Neural cell (in vitro differentiated cells): ENCODE results near the gene ENAH.

ENCODE experiments used
- EP300 ChIP-seq: fragments of 450-650 bp; conservative IDR thresholded peaks from 2 replicates; pipeline ENCODE4 v1.6.1; 2014; ENCODE audit warnings: antibody characterized with exemption, mild to moderate bottlenecking, moderate library complexity; ENCODE audit not compliant: poor library complexity, severe bottlenecking
- EZH2 ChIP-seq: fragments of 200-600, 300-800 bp; shearing (Covaris generic), sonication (generic); IDR thresholded peaks from 2 replicates; pipeline ENCODE4 v1.6.1; 2014; ENCODE audit warnings: antibody characterized with exemption, low read length, borderline replicate concordance, mild to moderate bottlenecking; ENCODE audit not compliant: insufficient read depth, poor library complexity, severe bottlenecking
- POLR2AphosphoS5 ChIP-seq: IDR thresholded peaks from 2 replicates; pipeline ENCODE4 v1.6.1; 2012
- RAD21 ChIP-seq: fragments of 450-650 bp; conservative IDR thresholded peaks from 2 replicates; pipeline ENCODE4 v1.6.1; 2014; ENCODE audit warnings: antibody characterized with exemption, mild to moderate bottlenecking, moderate library complexity
- SMC3 ChIP-seq: fragments of 450-650 bp; conservative IDR thresholded peaks from 2 replicates; pipeline ENCODE4 v1.6.1; 2014; ENCODE audit warnings: antibody characterized with exemption, mild to moderate bottlenecking, moderate library complexity; ENCODE audit not compliant: poor library complexity
- TAF1 ChIP-seq: IDR thresholded peaks from 2 replicates; pipeline ENCODE4 v1.6.1; 2012; ENCODE audit warnings: low read depth
- TF ChIP-seq, protein P1 (sequence below): fragments of 450-650 bp; IDR thresholded peaks from 2 replicates; pipeline ENCODE4 v1.5.1; 2014; ENCODE audit warnings: antibody characterized with exemption, mild to moderate bottlenecking, moderate library complexity; ENCODE audit not compliant: poor library complexity, severe bottlenecking
- TF ChIP-seq, protein P2 (sequence below): IDR thresholded peaks from 2 replicates; pipeline ENCODE4 v1.6.1; 2012; ENCODE audit warnings: borderline replicate concordance

DNA sequence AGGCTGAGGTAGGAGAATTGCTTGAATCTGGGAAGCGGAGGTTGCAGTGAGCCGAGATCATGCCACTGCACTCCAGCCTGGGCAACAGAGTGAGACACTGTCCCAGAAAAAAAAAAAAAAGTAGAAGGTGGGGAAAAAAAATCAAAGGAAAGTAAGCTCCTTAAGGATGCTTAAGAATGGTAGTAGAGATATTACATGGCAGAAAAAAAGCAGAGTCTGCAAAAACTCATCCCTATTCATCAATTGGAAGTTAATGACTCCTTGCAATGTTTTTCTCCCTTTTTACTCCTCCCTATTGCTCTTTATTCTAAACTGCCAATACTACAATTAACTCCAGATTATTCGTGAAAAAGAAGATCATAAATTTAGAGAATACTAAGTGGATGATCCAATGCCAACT is 23.4 kb downstream of the ENAH start:
- no peak for TF ChIP-seq POLR2AphosphoS5
- TF ChIP-seq, protein P1, sequence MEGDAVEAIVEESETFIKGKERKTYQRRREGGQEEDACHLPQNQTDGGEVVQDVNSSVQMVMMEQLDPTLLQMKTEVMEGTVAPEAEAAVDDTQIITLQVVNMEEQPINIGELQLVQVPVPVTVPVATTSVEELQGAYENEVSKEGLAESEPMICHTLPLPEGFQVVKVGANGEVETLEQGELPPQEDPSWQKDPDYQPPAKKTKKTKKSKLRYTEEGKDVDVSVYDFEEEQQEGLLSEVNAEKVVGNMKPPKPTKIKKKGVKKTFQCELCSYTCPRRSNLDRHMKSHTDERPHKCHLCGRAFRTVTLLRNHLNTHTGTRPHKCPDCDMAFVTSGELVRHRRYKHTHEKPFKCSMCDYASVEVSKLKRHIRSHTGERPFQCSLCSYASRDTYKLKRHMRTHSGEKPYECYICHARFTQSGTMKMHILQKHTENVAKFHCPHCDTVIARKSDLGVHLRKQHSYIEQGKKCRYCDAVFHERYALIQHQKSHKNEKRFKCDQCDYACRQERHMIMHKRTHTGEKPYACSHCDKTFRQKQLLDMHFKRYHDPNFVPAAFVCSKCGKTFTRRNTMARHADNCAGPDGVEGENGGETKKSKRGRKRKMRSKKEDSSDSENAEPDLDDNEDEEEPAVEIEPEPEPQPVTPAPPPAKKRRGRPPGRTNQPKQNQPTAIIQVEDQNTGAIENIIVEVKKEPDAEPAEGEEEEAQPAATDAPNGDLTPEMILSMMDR = no peak
- no peak for TF ChIP-seq TAF1
- TF ChIP-seq, protein P2, sequence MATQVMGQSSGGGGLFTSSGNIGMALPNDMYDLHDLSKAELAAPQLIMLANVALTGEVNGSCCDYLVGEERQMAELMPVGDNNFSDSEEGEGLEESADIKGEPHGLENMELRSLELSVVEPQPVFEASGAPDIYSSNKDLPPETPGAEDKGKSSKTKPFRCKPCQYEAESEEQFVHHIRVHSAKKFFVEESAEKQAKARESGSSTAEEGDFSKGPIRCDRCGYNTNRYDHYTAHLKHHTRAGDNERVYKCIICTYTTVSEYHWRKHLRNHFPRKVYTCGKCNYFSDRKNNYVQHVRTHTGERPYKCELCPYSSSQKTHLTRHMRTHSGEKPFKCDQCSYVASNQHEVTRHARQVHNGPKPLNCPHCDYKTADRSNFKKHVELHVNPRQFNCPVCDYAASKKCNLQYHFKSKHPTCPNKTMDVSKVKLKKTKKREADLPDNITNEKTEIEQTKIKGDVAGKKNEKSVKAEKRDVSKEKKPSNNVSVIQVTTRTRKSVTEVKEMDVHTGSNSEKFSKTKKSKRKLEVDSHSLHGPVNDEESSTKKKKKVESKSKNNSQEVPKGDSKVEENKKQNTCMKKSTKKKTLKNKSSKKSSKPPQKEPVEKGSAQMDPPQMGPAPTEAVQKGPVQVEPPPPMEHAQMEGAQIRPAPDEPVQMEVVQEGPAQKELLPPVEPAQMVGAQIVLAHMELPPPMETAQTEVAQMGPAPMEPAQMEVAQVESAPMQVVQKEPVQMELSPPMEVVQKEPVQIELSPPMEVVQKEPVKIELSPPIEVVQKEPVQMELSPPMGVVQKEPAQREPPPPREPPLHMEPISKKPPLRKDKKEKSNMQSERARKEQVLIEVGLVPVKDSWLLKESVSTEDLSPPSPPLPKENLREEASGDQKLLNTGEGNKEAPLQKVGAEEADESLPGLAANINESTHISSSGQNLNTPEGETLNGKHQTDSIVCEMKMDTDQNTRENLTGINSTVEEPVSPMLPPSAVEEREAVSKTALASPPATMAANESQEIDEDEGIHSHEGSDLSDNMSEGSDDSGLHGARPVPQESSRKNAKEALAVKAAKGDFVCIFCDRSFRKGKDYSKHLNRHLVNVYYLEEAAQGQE = no peak
- TF ChIP-seq RAD21 = no peak
- TF ChIP-seq EP300 = no peak
- TF ChIP-seq EZH2 = no peak
- TF ChIP-seq SMC3 = no peak
